ENCODE measurements around the gene SETMAR.

SETMAR gene

GRCh38 chr3:4355401-4356219, 52.4 kb downstream of the SETMAR start:
- peak; percentile 0 for DNase-seq

GRCh38 chr3:4356220-4356540, 53.0 kb downstream of the SETMAR start:
- no peak for DNase-seq

GRCh38 chr3:4356546-4357410, 53.6 kb downstream of the SETMAR start:
- no peak for DNase-seq

GRCh38 chr3:4358273-4358672, 55.1 kb downstream of the SETMAR start:
- DNase-seq = no peak

- DNase-seq = no peak
These were observed 56.8 kb downstream of the SETMAR start for GRCh38 chr3:4359805-4360502.

GRCh38 chr3:4360817-4361216, 57.6 kb downstream of the SETMAR start:
- DNase-seq = no peak

GRCh38 chr3:4362523-4362922, 59.4 kb downstream of the SETMAR start:
- no peak for DNase-seq
